Trophoblast cell (in vitro differentiated cells and primary cell): Measurements from ENCODE around the gene REC8.

ENCODE experiments used
- DNase-seq, 2 donors: peaks; one replicate each; pipeline ENCODE4 v3.0.0-alpha.2; 2016
- H2AFZ ChIP-seq: 2 replicates; pipeline ENCODE4 v1.6.1; 2013; ENCODE audit warnings: low read length, moderate library complexity, mild to moderate bottlenecking; ENCODE audit not compliant: insufficient read depth, poor library complexity
- H2AK5ac ChIP-seq: 2 replicates; pipeline ENCODE4 v1.6.1; 2013; ENCODE audit warnings: mild to moderate bottlenecking, low read length
- H2BK120ac ChIP-seq: 2 replicates; pipeline ENCODE4 v1.6.1; 2013; ENCODE audit warnings: low read length, mild to moderate bottlenecking, moderate library complexity; ENCODE audit not compliant: insufficient read depth, poor library complexity
- H2BK12ac ChIP-seq: 2 replicates; pipeline ENCODE4 v1.6.1; 2013; ENCODE audit warnings: mild to moderate bottlenecking, low read length, moderate library complexity
- H2BK5ac ChIP-seq: 2 replicates; pipeline ENCODE4 v1.6.1; 2013; ENCODE audit warnings: low read length, low read depth, moderate library complexity, mild to moderate bottlenecking; ENCODE audit not compliant: poor library complexity
- H3K14ac ChIP-seq: 2 replicates; pipeline ENCODE4 v1.6.1; 2013; ENCODE audit warnings: mild to moderate bottlenecking, low read length
- H3K18ac ChIP-seq: 2 replicates; pipeline ENCODE4 v1.6.1; 2013; ENCODE audit warnings: mild to moderate bottlenecking, low read length
- H3K23ac ChIP-seq: 2 replicates; pipeline ENCODE4 v1.6.1; 2013; ENCODE audit warnings: low read length
- H3K27ac ChIP-seq: 2 replicates; pipeline ENCODE4 v1.5.1; 2013; ENCODE audit warnings: low read depth, mild to moderate bottlenecking, inconsistent platforms, low read length, moderate library complexity
- H3K27me3 ChIP-seq: 2 replicates; pipeline ENCODE4 v1.6.1; 2013; ENCODE audit warnings: inconsistent platforms, mild to moderate bottlenecking, low read length, moderate library complexity; ENCODE audit not compliant: insufficient read depth
- H3K36me3 ChIP-seq, 2 experiments: 1 replicate in 1 of 2; 2 replicates in 1 of 2; pipeline ENCODE4 v1.6.1; 2013; ENCODE audit warnings: low read length in 2 of 2, mild to moderate bottlenecking in 2 of 2, moderate library complexity in 1 of 2; ENCODE audit not compliant: insufficient read depth in 2 of 2, control insufficient read depth in 1 of 2
- H3K4ac ChIP-seq: 2 replicates; pipeline ENCODE4 v1.6.1; 2013; ENCODE audit warnings: low read depth, mild to moderate bottlenecking, low read length, moderate library complexity
- H3K4me1 ChIP-seq, 2 experiments: 1 replicate in 1 of 2; 2 replicates in 1 of 2; pipeline ENCODE4 v1.6.1; 2013; ENCODE audit warnings: low read length in 2 of 2, mild to moderate bottlenecking in 2 of 2, moderate library complexity in 1 of 2; ENCODE audit not compliant: insufficient read depth in 2 of 2, control insufficient read depth in 1 of 2
- H3K4me2 ChIP-seq: 2 replicates; pipeline ENCODE4 v1.6.1; 2013; ENCODE audit warnings: inconsistent platforms, mild to moderate bottlenecking, low read length, moderate library complexity
- H3K4me3 ChIP-seq: 2 replicates; pipeline ENCODE4 v1.5.1; 2013; ENCODE audit warnings: mild to moderate bottlenecking, low read depth, low read length, inconsistent platforms
- H3K79me1 ChIP-seq: one replicate; pipeline ENCODE4 v1.6.1; 2013; ENCODE audit warnings: low read length
- H3K79me2 ChIP-seq: 2 replicates; pipeline ENCODE4 v1.6.1; 2013; ENCODE audit warnings: low read length, mild to moderate bottlenecking; ENCODE audit not compliant: control insufficient read depth, insufficient read depth, poor library complexity
- H3K9ac ChIP-seq: 2 replicates; pipeline ENCODE4 v1.6.1; 2013; ENCODE audit warnings: mild to moderate bottlenecking, low read length
- H3K9me3 ChIP-seq: 2 replicates; pipeline ENCODE4 v1.6.1; 2013; ENCODE audit warnings: low read depth, mild to moderate bottlenecking, control low read depth, inconsistent platforms, low read length; ENCODE audit not compliant: insufficient read depth
- H4K12ac ChIP-seq: 2 replicates; pipeline ENCODE4 v1.6.1; 2013; ENCODE audit warnings: low read depth, mild to moderate bottlenecking, low read length, moderate library complexity
- H4K8ac ChIP-seq: 2 replicates; pipeline ENCODE4 v1.6.1; 2013; ENCODE audit warnings: low read depth, mild to moderate bottlenecking, low read length, moderate library complexity
- H4K91ac ChIP-seq: one replicate; pipeline ENCODE4 v1.6.1; 2013; ENCODE audit warnings: low read depth, mild to moderate bottlenecking, low read length, moderate library complexity
- WGBS: extraction: QIAGEN DNeasy Blood & Tissue Kit; methylation state at CpG from one replicate; pipeline ENCODE4 v1.1.7; 2013; ENCODE audit warnings: missing lambda C conversion rate; ENCODE audit not compliant: insufficient read length, insufficient coverage; ENCODE audit errors: extremely low coverage; 5-methylcytosine and 5-hydroxymethylcytosine counted together

REC8 gene

DNA sequence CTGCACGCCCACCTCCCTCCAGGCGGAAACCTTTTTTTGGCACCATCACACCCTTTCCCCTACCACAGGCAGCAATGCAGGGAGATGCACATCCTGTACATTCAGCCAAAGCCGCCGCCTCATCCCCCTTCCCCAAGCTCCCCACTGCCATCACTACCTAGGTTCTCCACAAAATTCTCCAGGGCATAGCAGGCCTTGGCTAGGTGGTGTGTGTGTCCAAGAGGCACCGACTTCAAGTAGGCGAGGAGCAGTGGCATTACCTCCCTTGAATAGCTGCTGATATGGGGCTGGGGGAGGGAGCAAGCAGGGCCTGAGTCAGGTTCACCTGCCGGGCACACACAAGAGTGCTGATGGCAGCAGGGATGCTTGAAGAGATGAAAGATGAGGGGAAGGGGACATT lies 13.1 kb downstream of the REC8 start:
- Histone ChIP-seq H3K18ac (no peak overlapping the region), H3K14ac (no peak overlapping the region), H2BK120ac (no peak overlapping the region), H2AFZ (no peak overlapping the region), H3K27ac (no peak overlapping the region), H3K4me3 (no peak overlapping the region), H3K79me1 (peaks cover 4% of the 10 kb centered on the region), H2BK12ac (no peak overlapping the region), H4K8ac (no peak overlapping the region), H3K4me1 (peaks cover 2 to 3% of the 10 kb centered on the region in 2 experiments), H3K36me3 (peaks cover 60 to 74% of the 10 kb centered on the region in 2 experiments), H3K23ac (no peak overlapping the region), H4K91ac (no peak overlapping the region), H3K4me2 (no peak overlapping the region), H3K79me2 (peaks cover 4% of the 10 kb centered on the region), H3K27me3 (no peaks in the 10 kb centered on the region), H3K9me3 (no peaks in the 10 kb centered on the region), H2AK5ac (no peak overlapping the region), H4K12ac (no peak overlapping the region), H3K4ac (no peak overlapping the region), H3K9ac (no peak overlapping the region), H2BK5ac (no peak overlapping the region)
- no peak for DNase-seq
- no CpG with 5 or more reads among the region's 7 CpGs for WGBS

DNA sequence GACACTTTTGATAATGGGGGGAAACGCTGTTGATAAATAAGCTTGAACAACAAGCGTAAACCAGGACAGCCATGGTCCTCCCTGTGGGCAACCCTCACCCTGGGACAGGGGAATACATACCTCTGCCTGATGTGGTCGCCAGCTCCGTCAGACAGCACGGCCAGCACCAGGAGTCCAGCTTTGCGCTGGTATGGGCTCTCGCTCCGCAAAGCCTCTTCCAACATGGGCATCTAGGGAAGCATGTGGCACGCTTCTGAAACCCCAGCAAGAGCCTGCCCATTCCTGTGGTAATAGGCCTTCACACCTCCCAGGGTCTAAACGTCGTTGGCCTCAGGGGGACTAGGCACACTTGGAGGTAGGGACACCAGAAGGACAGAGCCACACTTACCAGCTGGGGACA lies 13.9 kb downstream of the REC8 start:
- Histone ChIP-seq H2BK12ac (no peak overlapping the region), H3K4me3 (no peak overlapping the region), H3K14ac (no peak overlapping the region), H3K36me3 (peaks cover 54 to 73% of the 10 kb centered on the region in 2 experiments), H3K79me1 (peaks cover 4% of the 10 kb centered on the region), H3K23ac (no peak overlapping the region), H3K18ac (no peak overlapping the region), H3K27ac (no peak overlapping the region), H3K4ac (no peak overlapping the region), H4K12ac (no peak overlapping the region), H3K9me3 (no peaks in the 10 kb centered on the region), H2AFZ (no peak overlapping the region), H2AK5ac (no peak overlapping the region), H3K4me2 (no peak overlapping the region), H3K9ac (no peak overlapping the region), H3K4me1 (peaks cover 2 to 3% of the 10 kb centered on the region in 2 experiments), H3K27me3 (no peaks in the 10 kb centered on the region), H4K91ac (no peak overlapping the region), H4K8ac (no peak overlapping the region), H2BK120ac (no peak overlapping the region), H3K79me2 (peaks cover 4% of the 10 kb centered on the region), H2BK5ac (no peak overlapping the region)
- DNase-seq, result no peak
- no CpG with 5 or more reads among the region's 11 CpGs for WGBS

DNA sequence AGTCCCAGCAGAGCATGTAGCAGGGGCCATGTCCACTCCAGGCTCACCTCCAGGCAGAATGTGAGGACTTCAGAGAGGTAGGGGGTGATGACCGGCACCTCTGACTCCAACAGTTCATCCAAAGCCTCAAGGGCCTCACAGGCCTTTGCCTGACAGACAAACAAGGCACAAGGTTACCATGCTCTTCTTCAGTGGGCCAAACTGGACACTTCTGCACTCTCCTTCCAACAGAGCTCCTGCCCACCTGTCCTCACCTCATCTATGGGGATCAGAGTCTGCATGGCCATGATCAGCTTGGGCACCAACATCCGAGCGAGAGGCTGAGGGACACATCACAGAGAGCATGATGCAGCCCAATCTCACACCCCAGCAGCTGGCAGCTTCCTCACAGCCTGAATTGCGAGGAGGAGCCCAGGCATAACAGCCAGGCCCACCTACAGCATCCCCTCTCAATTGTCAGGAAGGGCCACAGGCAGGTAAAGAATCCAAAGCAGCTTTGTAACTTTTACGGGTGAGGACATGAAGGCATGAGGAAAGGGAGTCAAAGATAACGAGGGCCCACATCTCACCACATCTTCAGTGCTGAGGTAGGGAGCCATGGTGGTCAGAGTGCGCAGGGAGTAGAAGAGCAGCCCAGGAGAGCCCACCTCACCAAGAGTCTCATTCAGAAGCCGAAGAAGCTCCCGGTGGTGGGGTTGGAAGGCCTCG lies 15.1 kb downstream of the REC8 start:
- Histone ChIP-seq H3K23ac (no peak overlapping the region), H3K27ac (no peak overlapping the region), H3K27me3 (no peaks in the 10 kb centered on the region), H3K79me1 (peaks cover 4% of the 10 kb centered on the region), H4K8ac (no peak overlapping the region), H3K79me2 (peaks cover 4% of the 10 kb centered on the region), H2BK12ac (no peak overlapping the region), H3K9ac (no peak overlapping the region), H3K18ac (no peak overlapping the region), H3K4me1 (peaks cover 2 to 3% of the 10 kb centered on the region in 2 experiments), H2AK5ac (no peak overlapping the region), H3K14ac (no peak overlapping the region), H4K12ac (no peak overlapping the region), H3K4ac (no peak overlapping the region), H3K4me2 (no peak overlapping the region), H3K4me3 (no peak overlapping the region), H2BK5ac (no peak overlapping the region), H4K91ac (no peak overlapping the region), H2BK120ac (no peak overlapping the region), H3K9me3 (no peaks in the 10 kb centered on the region), H2AFZ (no peak overlapping the region), H3K36me3 (peaks cover 49 to 64% of the 10 kb centered on the region in 2 experiments)
- DNase-seq, result no peak
- no CpG with 5 or more reads among the region's 10 CpGs for WGBS

DNA sequence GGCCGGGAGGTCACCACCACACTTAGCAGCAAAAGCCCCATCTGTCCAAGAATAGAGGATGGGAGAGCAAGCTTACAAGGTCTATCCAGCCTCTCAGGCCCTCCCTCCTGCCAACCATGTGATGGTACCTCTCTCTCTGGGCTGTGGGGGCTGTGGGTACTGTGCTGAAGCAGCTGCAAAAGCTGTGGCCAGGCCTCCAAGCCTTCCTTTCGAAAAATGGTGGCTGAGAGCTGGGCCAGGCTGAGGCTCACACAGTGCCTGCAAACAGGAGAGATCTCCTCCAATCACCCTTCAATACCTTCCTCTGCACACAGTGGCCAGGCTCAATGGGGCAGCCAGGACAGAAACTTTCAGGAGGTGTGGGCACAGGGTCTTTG lies 15.6 kb downstream of the REC8 start:
- H3K18ac ChIP-seq, result no peak overlapping the region
- no CpG with 5 or more reads among the region's 2 CpGs for WGBS
- no peak overlapping the region for H3K14ac ChIP-seq
- H3K27me3 ChIP-seq, result no peaks in the 10 kb centered on the region
- no peak overlapping the region for H4K91ac ChIP-seq
- H3K36me3 ChIP-seq, result peaks cover 48 to 64% of the 10 kb centered on the region in 2 experiments
- H4K8ac ChIP-seq, result no peak overlapping the region
- H2BK120ac ChIP-seq, result no peak overlapping the region
- no peak overlapping the region for H3K4ac ChIP-seq
- no peaks in the 10 kb centered on the region for H3K9me3 ChIP-seq
- peaks cover 2 to 3% of the 10 kb centered on the region in 2 experiments for H3K4me1 ChIP-seq
- H2BK12ac ChIP-seq, result no peak overlapping the region
- H3K4me3 ChIP-seq, result no peak overlapping the region
- H4K12ac ChIP-seq, result no peak overlapping the region
- peaks cover 4% of the 10 kb centered on the region for H3K79me2 ChIP-seq
- H3K4me2 ChIP-seq, result peak overlapping the region; percentile 64
- H2AFZ ChIP-seq, result no peak overlapping the region
- no peak for DNase-seq
- no peak overlapping the region for H3K9ac ChIP-seq
- H3K27ac ChIP-seq, result no peak overlapping the region
- H3K23ac ChIP-seq, result no peak overlapping the region
- peaks cover 4% of the 10 kb centered on the region for H3K79me1 ChIP-seq
- H2AK5ac ChIP-seq, result no peak overlapping the region
- H2BK5ac ChIP-seq, result no peak overlapping the region
